Erythroblast (primary cell): Measurements from ENCODE around the gene SERPINB13.

ENCODE experiments used
- GATA1 ChIP-seq: IDR thresholded peaks from 2 replicates; pipeline ENCODE4 v1.6.1; 2011; ENCODE audit warnings: low read depth, mild to moderate bottlenecking, control low read depth, low read length, moderate library complexity
- POLR2A ChIP-seq: IDR thresholded peaks from 2 replicates; pipeline ENCODE4 v1.6.1; 2011; ENCODE audit warnings: mild to moderate bottlenecking, low read length

DNA sequence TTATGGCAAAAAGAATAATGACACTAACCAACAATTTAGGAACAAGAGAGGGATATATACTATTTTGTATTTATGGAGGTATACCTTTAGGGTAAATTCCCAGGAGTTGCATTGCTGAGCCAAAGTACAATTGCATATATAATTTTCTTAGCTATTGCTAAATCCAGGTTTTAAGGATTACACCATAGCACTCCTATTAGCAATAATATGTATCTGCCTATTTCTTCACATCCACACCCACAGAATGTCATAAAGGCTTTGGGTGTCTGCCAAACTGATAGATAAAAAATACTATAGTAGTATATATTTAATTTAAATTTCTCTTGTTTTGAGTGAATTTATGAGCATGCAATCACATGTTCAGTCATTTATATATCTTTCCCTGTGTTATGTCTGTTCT, 11.5 kb upstream of the SERPINB13 start:
- TF ChIP-seq POLR2A, result no peak
- no peak for TF ChIP-seq GATA1
